ENCODE measurements around the gene SIDT2.

The SIDT2 gene

GRCh38 chr11:117230286-117230961 lies 51.9 kb downstream of the SIDT2 start:
- in situ Hi-C loops (cut with HindIII; ENCODE audit: low pct_ligation_motif_present, low pct_unique_long_range_greater_than_20kb, low sequenced_read_pairs), result no loop called here
- no peak for DNase-seq

- DNase-seq, result no peak
These were observed 52.7 kb downstream of the SIDT2 start for GRCh38 chr11:117230999-117231841.

GRCh38 chr11:117231842-117232091 lies 53.2 kb downstream of the SIDT2 start, which contains the start of gene PCSK7:
PCSK7 (minus strand) TSS chr11:117232073; CDS start chr11:117229844, 2,229 bp downstream.
- DNase-seq, result no peak
- in situ Hi-C loops (cut with HindIII; ENCODE audit: low pct_ligation_motif_present, low pct_unique_long_range_greater_than_20kb, low sequenced_read_pairs), result no loop called here

More at GRCh38 chr11:117230999-117231841, 52.7 kb downstream of the SIDT2 start:
- in situ Hi-C loops (cut with HindIII; ENCODE audit: low pct_ligation_motif_present, low pct_unique_long_range_greater_than_20kb, low sequenced_read_pairs), result no loop called here

- in situ Hi-C loops (cut with HindIII; ENCODE audit: low pct_ligation_motif_present, low pct_unique_long_range_greater_than_20kb, low sequenced_read_pairs), result no loop called here
These were observed 53.7 kb downstream of the SIDT2 start, which contains the start of gene RNF214 for GRCh38 chr11:117232092-117232878. RNF214 (plus strand) TSS chr11:117232671; CDS start chr11:117234273, 1,602 bp downstream.

GRCh38 chr11:117232911-117233409 lies 54.4 kb downstream of the SIDT2 start:
- DNase-seq, result no peak
- in situ Hi-C loops (cut with HindIII; ENCODE audit: low pct_ligation_motif_present, low pct_unique_long_range_greater_than_20kb, low sequenced_read_pairs), result no loop called here

More at GRCh38 chr11:117232092-117232878, 53.7 kb downstream of the SIDT2 start, which contains the start of gene RNF214:
- peak; percentile 77 for DNase-seq

GRCh38 chr11:117238221-117238620 lies 59.7 kb downstream of the SIDT2 start:
- in situ Hi-C loops (cut with HindIII; ENCODE audit: low pct_ligation_motif_present, low pct_unique_long_range_greater_than_20kb, low sequenced_read_pairs), result no loop called here
- no peak for DNase-seq

GRCh38 chr11:117239295-117239694 lies 60.8 kb downstream of the SIDT2 start:
- DNase-seq, result peak; percentile 42
- in situ Hi-C loops (cut with HindIII; ENCODE audit: low pct_ligation_motif_present, low pct_unique_long_range_greater_than_20kb, low sequenced_read_pairs), result no loop called here
